GM10847 (cell line): ENCODE data around the gene SYT3.

Experiments
- POLR2A ChIP-seq: IDR thresholded peaks from 2 replicates; pipeline ENCODE4 v1.6.1; 2011; ENCODE audit not compliant: insufficient read length; ENCODE audit errors: extremely low read depth

Gene SYT3

GRCh38 chr19:50667177-50667758, 27.6 kb upstream of the SYT3 start:
- TF ChIP-seq POLR2A = no peak

DNA sequence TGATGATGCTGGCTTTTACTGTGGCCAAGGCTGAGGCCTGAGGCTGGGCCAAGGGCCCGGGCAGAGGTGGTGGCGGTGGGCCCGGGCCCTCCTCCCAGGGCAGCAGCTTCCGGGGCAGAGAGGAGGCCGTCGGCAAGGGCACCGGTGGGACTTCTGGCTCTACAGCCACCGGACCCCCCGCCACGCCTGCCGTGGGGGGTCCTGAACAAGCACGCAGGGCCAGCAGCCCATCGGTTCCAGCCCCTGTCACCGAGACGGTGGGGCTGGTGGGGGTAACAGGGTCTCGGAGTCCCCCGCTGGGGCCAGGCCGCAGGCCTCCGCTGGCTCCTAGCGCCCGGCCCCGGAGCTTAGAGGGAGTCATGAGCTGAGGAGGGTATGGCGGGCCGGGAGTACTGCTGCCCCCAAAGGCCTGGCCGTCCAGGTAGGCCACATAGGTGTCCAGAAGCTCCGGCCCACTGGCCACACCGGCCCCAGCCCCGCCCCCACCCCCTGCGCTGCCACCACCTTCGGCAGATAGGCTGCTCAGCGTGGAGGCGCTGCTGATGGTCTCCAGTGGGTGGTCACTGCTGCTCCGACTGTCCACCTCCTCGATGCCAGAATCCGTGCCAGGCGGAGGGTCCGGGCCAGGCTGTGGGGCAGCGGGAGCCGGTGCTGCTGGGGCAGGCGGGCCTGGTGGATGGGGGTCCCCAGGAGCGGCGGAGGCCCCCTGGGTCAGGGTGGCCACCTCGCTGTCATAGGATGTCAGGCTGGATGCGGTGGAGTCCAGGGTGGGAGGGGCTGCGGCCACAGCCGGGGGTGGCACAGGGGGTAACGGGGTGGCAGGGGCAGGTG, 26.9 kb upstream of the SYT3 start:
- no peak for TF ChIP-seq POLR2A

DNA sequence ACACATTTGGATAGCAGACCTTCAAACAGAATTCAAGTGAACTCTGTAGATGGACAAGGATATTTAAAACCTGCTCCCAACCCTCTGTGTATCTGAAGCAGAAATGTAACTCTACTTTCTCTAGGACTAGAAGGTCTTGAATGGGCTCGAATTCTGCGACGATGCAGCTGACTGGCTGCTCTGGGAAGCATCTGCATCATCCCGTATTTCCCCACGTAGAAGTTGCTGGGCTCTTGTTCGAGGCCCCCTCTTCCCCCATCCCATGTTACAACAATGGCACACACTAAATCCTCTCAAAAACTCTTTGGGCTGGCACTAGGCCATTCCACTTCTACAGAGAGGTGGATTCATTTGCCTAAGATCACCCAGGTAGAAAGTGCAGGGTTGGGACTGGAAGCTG, 24.5 kb upstream of the SYT3 start:
- no peak for TF ChIP-seq POLR2A

GRCh38 chr19:50663482-50663790, 23.8 kb upstream of the SYT3 start:
- TF ChIP-seq POLR2A = no peak

DNA sequence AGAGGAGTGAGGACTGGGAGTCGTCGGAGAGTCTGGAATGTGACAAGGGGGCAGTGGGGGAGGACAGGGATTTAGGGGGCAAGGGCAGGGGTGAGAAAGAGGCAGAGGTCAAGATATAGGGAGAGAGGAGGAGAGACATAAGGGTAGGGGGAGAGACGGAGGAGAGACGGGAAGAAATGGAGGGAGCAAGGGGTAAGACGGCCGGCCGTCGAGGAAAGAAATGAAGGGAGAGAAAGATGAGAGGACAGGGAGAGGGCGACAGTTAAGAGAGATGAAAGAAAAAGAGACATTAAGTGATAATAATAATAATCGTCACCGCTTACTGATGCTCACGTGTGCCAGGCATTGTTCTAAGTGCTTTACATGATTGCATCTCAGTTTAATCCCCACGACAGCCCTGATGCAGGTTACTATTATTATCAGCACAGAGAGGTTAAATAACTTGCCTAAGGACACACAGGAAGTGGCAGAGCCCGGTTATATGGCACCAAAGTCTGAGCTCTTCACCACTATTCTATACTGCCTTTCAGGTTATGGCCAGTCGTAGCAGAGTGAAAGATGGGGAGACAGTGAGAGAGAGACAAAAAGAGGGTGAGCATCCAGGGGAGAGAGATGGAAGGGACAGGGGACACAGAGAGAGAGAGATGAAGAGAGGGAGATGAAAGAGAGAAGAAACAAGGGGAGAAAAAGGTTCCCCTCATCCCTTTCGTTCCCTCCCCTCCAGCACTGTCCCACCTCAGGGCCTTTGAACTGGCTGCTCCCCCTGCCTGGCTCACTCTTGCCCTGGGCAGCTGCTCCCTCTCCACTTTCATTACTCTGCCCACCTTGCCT, 23.2 kb upstream of the SYT3 start:
- no peak for TF ChIP-seq POLR2A

GRCh38 chr19:50661766-50662650, 22.3 kb upstream of the SYT3 start:
- TF ChIP-seq POLR2A = no peak

DNA sequence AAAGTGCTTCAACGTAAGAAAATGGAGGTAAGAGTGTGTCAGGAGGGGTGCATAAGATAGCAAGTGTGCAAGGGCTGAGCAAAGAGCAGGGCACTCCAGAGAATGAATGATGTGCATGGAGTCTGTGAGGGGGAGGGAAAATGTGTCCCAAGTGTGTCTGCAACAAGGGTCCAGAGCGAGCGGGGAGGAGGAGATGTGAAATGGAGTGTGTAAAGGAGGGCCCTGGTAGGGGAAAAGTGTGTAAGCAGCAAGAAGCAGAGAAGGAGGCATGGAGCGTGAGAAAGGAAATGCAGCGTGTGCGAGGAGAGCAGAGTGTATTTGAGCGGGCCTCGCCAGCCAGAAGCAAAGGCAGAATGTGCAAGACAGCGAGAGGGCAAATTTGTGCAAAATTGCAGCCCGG, 21.3 kb upstream of the SYT3 start:
- no peak for TF ChIP-seq POLR2A

- TF ChIP-seq POLR2A = no peak
Observed at GRCh38 chr19:50660088-50660366, 20.3 kb upstream of the SYT3 start.

DNA sequence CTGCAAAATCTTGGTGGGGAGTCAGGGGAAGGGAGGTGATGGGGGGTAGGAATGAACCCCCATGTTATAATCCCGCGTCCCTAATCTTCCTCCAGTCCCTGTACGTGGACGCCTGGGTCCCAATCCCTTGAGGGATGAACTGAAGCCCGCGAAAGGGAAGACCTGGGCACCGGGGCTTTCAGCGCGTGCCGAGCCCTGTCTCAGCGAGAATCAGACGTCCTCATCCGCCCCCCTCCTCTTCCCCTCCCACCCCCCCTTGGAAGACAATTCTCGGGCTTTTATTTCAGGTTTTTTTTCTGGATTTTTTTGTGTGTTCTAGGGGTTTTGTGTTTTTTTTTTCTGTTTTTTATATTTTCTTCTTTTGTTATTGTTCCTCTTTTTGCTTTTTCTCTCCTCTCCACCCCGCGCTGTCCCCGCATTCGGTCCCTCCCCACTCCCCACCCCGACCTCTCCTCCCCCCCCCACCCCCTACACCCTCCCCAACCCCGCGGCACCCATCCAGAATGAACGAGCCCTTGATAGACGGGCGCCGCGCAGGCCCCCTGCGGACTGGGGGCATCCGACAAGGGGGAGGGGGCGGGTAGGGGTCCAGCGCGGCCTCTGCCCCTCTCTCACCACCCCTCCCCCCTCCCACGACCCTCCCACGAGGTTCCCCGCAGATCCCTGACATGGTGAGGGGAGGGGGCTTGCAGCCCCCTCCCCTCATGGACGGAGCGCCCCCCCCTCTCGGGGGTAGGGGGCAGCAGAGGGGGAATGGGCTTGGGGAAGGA, 19.8 kb upstream of the SYT3 start:
- no peak for TF ChIP-seq POLR2A

GRCh38 chr19:50658441-50659317, 19.0 kb upstream of the SYT3 start:
- no peak for TF ChIP-seq POLR2A

- TF ChIP-seq POLR2A = no peak
Observed at GRCh38 chr19:50657712-50658440, 18.2 kb upstream of the SYT3 start.

GRCh38 chr19:50657222-50657669, 17.6 kb upstream of the SYT3 start:
- no peak for TF ChIP-seq POLR2A

DNA sequence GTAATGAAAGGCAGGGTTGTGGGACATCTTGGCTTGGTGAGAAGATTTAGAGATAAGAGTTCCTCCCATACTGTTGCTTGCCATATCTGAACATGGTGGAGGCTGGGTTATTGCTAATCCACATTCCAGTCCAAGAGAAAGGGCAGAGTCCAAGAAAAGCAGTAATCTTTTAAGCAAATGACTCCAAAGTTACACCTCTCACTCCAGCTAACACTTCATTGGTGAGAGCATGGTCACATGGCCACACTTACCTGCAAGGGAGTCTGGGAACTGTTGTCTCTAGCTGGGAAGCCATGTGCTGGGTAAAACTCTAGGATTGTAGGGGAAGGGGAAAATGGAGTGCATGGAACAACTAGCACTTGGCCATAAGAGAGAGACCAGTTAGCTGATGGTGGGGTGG, 15.2 kb upstream of the SYT3 start:
- TF ChIP-seq POLR2A = no peak
